Parathyroid adenoma (tissue), 2 donors: ENCODE measurements around the gene DUSP15.
A peak's percentile ranks its signal among the peaks of the same experiment; 100 is the strongest.

Experiments
- H2AFZ ChIP-seq: fragments of 300-600 bp; sonication (generic); one replicate; pipeline ENCODE4 v1.7.0; 2017; ENCODE audit warnings: antibody characterized with exemption, mild to moderate bottlenecking
- H3K27ac ChIP-seq: fragments of 300-600 bp; sonication (generic); one replicate; pipeline ENCODE4 v1.7.0; 2017
- H3K27me3 ChIP-seq: fragments of 300-600 bp; sonication (generic); one replicate; pipeline ENCODE4 v1.7.0; 2017; ENCODE audit warnings: low read length; ENCODE audit not compliant: control insufficient read depth, insufficient read depth
- H3K36me3 ChIP-seq: fragments of 300-600 bp; sonication (generic); one replicate; pipeline ENCODE4 v1.7.0; 2017; ENCODE audit warnings: low read length; ENCODE audit not compliant: control insufficient read depth, insufficient read depth
- H3K4me1 ChIP-seq: fragments of 300-600 bp; sonication (generic); one replicate; pipeline ENCODE4 v1.7.0; 2017; ENCODE audit warnings: control low read depth
- H3K4me2 ChIP-seq: fragments of 300-600 bp; sonication (generic); one replicate; pipeline ENCODE4 v1.7.0; 2017; ENCODE audit warnings: low read length
- H3K4me3 ChIP-seq: fragments of 300-600 bp; sonication (generic); one replicate; pipeline ENCODE4 v1.7.0; 2017; ENCODE audit warnings: low read depth, low read length
- H3K79me2 ChIP-seq: fragments of 300-600 bp; sonication (generic); one replicate; pipeline ENCODE4 v1.7.0; 2017; ENCODE audit warnings: control low read depth
- H3K9ac ChIP-seq: fragments of 300-600 bp; sonication (generic); one replicate; pipeline ENCODE4 v1.7.0; 2017; ENCODE audit warnings: mild to moderate bottlenecking
- H3K9me3 ChIP-seq: fragments of 300-600 bp; sonication (generic); one replicate; pipeline ENCODE4 v1.7.0; 2017; ENCODE audit warnings: low read length; ENCODE audit not compliant: control insufficient read depth
- TF ChIP-seq, protein P1 (sequence below): fragments of 300-600 bp; sonication (generic); IDR thresholded peaks from one replicate; pipeline ENCODE4 v1.7.0; 2017; ENCODE audit warnings: antibody characterized with exemption, mild to moderate bottlenecking
- donor health status: primary hyperparathyroidism.

DUSP15 gene

DNA sequence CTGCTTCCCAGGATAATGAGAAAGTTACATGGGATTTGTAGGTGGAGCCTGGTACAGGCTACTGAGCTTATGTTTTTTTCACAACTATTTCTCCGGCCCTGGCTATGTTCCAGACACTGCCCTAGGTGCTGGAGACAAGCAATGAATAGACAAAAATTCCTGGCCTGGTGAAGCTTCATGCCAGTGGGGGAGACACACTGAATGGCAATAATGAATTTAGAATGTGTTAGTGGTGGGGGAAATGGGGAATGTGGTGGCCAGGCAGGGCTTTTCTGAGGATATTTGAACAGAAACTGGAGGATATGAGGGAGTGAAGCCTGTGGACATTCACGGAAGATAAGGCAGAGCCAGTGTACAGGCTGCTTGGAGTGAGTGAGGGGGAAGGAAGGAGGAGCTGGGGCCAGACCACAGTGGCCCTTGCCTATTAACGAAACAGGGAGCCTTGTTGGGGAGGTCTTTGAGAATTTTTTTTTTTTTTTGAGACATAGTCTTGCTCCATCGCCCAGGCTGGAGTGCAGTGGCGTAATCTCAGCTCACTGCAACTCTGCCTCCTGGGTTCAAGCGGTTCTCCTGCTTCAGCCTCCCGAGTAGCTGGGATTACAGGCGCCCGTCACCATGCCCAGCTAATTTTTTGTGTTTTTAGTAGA lies 31.6 kb downstream of the DUSP15 start:
- H3K27ac ChIP-seq, result peak overlapping the region; percentile 4
- H3K4me3 ChIP-seq, result no peak overlapping the region
- H3K27me3 ChIP-seq, result no peaks in the 10 kb centered on the region
- H3K36me3 ChIP-seq, result no peaks in the 10 kb centered on the region
- peaks cover 10% of the 10 kb centered on the region for H3K4me1 ChIP-seq
- no peak overlapping the region for H3K4me2 ChIP-seq
- no peaks in the 10 kb centered on the region for H3K9me3 ChIP-seq
- TF ChIP-seq, protein P1, sequence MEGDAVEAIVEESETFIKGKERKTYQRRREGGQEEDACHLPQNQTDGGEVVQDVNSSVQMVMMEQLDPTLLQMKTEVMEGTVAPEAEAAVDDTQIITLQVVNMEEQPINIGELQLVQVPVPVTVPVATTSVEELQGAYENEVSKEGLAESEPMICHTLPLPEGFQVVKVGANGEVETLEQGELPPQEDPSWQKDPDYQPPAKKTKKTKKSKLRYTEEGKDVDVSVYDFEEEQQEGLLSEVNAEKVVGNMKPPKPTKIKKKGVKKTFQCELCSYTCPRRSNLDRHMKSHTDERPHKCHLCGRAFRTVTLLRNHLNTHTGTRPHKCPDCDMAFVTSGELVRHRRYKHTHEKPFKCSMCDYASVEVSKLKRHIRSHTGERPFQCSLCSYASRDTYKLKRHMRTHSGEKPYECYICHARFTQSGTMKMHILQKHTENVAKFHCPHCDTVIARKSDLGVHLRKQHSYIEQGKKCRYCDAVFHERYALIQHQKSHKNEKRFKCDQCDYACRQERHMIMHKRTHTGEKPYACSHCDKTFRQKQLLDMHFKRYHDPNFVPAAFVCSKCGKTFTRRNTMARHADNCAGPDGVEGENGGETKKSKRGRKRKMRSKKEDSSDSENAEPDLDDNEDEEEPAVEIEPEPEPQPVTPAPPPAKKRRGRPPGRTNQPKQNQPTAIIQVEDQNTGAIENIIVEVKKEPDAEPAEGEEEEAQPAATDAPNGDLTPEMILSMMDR, result no peak
- no peak overlapping the region for H3K9ac ChIP-seq
- no peaks in the 10 kb centered on the region for H3K79me2 ChIP-seq
- H2AFZ ChIP-seq, result no peak overlapping the region

DNA sequence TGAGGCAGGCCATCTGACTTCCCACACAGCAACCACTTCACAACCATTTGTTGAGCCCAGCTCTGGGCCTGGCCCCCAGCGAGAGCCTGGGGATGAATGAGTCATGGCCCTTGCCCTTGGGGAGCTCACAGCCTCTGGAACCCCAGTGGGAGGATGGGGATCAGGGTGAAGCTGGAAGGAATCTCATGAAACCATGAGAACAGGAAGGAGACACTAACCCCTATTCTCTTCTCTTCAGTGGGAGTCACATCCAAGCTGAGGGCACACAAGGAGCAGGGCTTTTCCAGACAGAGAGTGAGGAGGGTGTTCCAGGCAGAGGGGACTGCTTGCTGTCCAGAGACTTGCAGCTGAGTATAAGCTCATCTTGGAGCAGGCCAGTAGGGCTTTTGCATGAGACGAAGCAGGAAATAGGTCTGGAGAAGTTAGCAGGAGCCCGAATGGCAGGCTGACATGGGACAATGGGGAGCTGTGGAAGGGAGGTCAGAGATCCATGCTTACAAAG lies 32.4 kb downstream of the DUSP15 start:
- no peak overlapping the region for H2AFZ ChIP-seq
- H3K27me3 ChIP-seq, result no peaks in the 10 kb centered on the region
- TF ChIP-seq, protein P1, result no peak
- no peak overlapping the region for H3K4me2 ChIP-seq
- peak overlapping the region; percentile 42 for H3K27ac ChIP-seq
- H3K9me3 ChIP-seq, result no peaks in the 10 kb centered on the region
- H3K79me2 ChIP-seq, result no peaks in the 10 kb centered on the region
- no peaks in the 10 kb centered on the region for H3K36me3 ChIP-seq
- H3K4me1 ChIP-seq, result peaks cover 10% of the 10 kb centered on the region
- no peak overlapping the region for H3K9ac ChIP-seq
- H3K4me3 ChIP-seq, result no peak overlapping the region

DNA sequence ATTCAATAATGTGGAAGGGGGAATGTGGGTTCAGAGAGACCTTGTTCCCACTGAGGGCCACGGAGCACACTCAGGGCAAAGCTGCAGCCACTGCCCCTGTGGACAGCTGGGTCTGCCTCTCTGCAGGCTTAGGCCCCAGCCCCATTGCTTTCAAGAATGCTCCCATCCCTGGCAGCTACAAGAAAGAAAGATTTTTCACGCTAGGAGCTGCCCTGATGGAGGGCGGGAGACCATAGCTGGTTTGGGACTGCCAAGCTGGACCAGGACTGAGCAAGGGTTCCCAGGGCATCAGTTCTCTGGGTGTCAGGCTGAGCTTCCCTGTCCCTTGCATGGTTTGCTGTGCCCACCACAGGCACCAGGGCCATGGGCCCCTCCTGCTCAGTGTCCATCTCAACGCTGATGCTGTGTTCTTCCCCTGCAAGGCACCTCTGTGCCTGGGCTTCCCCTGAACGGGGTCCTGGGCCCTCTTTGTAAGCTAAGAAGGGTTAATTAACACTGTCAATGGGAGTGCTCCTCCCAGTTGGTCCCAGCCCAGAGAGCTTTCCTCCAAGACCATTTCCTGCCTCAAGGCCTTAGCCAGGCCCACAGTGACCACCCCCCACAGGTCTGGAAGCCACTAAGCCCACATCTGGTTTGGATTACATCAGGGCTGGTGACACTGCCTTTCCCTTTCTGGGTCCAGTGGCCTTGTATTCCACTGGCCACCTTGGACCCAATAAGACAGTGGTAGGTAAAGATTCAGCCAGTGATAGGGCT lies 33.3 kb downstream of the DUSP15 start:
- no peak overlapping the region for H3K4me2 ChIP-seq
- no peak overlapping the region for H3K27ac ChIP-seq
- TF ChIP-seq, protein P1, result no peak
- H3K4me1 ChIP-seq, result peaks cover 10% of the 10 kb centered on the region
- no peaks in the 10 kb centered on the region for H3K36me3 ChIP-seq
- H3K27me3 ChIP-seq, result no peaks in the 10 kb centered on the region
- no peak overlapping the region for H3K9ac ChIP-seq
- no peaks in the 10 kb centered on the region for H3K79me2 ChIP-seq
- H3K9me3 ChIP-seq, result no peaks in the 10 kb centered on the region
- no peak overlapping the region for H2AFZ ChIP-seq
- H3K4me3 ChIP-seq, result no peak overlapping the region

DNA sequence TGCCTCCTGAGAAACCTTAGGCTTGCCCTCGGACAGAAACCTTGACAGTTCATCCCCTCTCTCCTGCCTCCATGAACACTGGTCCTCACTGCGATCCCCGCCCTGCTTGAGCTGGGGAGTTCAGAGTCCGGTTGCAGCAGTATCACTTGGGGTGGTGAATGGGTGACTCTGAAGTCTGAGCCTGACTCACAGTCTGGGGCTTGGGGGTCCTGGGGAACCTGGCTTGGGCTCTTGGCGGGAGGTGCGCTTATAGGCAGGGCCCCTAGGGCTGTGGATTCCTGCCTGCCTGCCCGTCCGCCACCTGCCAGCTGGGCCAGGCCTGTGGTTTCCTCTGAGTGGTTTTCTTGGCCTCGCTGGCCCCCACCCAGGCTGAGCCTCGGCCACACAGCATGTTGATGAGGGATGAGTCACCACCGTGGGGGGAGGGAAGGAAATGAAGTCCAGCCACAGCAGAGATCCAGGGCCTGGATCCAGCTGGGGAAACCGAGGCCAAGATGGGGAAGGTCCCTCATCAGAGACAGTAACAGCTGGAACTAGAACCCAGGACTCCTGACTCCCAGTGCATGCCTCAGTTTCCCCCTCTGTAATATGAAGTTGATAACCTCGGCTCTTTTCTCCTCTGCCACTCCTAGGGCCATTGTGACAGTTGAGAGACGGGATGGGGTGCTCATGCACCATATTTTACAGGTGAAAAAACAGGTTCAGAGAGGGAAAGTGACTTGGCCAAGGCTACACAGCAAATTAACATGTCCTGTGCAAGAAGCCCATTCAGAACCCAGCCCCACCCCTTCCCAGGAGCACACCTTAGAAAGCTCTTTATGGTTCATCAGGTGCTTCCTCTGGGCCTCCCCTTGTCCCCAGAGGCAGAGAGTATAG lies 34.1 kb downstream of the DUSP15 start:
- H3K27me3 ChIP-seq, result no peaks in the 10 kb centered on the region
- no peaks in the 10 kb centered on the region for H3K9me3 ChIP-seq
- H3K36me3 ChIP-seq, result no peaks in the 10 kb centered on the region
- H3K9ac ChIP-seq, result no peak overlapping the region
- TF ChIP-seq, protein P1, result no peak
- H3K27ac ChIP-seq, result no peak overlapping the region
- no peak overlapping the region for H2AFZ ChIP-seq
- H3K79me2 ChIP-seq, result no peaks in the 10 kb centered on the region
- H3K4me3 ChIP-seq, result no peak overlapping the region
- peaks cover 10% of the 10 kb centered on the region for H3K4me1 ChIP-seq
- H3K4me2 ChIP-seq, result no peak overlapping the region
